ENCODE measurements around the gene REEP6.
"Not testable (repeated sequence)": the region's sequence is repeated elsewhere in the genome, so short reads cannot be mapped to it uniquely, and the experiment has no call there.

The REEP6 gene

GRCh38 chr19:1472231-1473084 lies 18.5 kb upstream of the REEP6 start:
- DNase-seq (ENCODE audit: low spot score), result no peak

- no peak for DNase-seq (ENCODE audit: low spot score)
These were observed 17.7 kb upstream of the REEP6 start for GRCh38 chr19:1473085-1473851.

- DNase-seq (ENCODE audit: low spot score), result no peak
These were observed 16.8 kb upstream of the REEP6 start for GRCh38 chr19:1474011-1474764.

GRCh38 chr19:1474765-1475351 lies 16.1 kb upstream of the REEP6 start:
- no peak for DNase-seq (ENCODE audit: low spot score)

- DNase-seq (ENCODE audit: low spot score), result no peak
These were observed 15.1 kb upstream of the REEP6 start for GRCh38 chr19:1475751-1476437.

- not testable (repeated sequence) for DNase-seq (ENCODE audit: low spot score)
These were observed 13.9 kb upstream of the REEP6 start for GRCh38 chr19:1477056-1477455.

GRCh38 chr19:1478934-1479707 lies 11.9 kb upstream of the REEP6 start, which contains the start of gene C19orf25:
Gene C19orf25, minus strand, starts transcription at chr19:1479215. Its CDS starts 312 bp downstream, at chr19:1478903.
- peak; percentile 96 for DNase-seq (ENCODE audit: low spot score)

- no peak for DNase-seq (ENCODE audit: low spot score)
These were observed 9.6 kb upstream of the REEP6 start for GRCh38 chr19:1481224-1481892.

GRCh38 chr19:1481893-1482360 lies 9.1 kb upstream of the REEP6 start:
- DNase-seq (ENCODE audit: low spot score), result no peak

GRCh38 chr19:1482361-1483130 lies 8.4 kb upstream of the REEP6 start:
- no peak for DNase-seq (ENCODE audit: low spot score)

GRCh38 chr19:1483131-1483978 lies 7.6 kb upstream of the REEP6 start:
- DNase-seq (ENCODE audit: low spot score), result no peak

- DNase-seq (ENCODE audit: low spot score), result no peak
These were observed 7.0 kb upstream of the REEP6 start for GRCh38 chr19:1483979-1484428.

- DNase-seq (ENCODE audit: low spot score), result no peak
These were observed 4.0 kb upstream of the REEP6 start for GRCh38 chr19:1486720-1487575.

GRCh38 chr19:1487576-1488281 lies 3.3 kb upstream of the REEP6 start:
- no peak for DNase-seq (ENCODE audit: low spot score)

- DNase-seq (ENCODE audit: low spot score), result no peak
These were observed 2.7 kb upstream of the REEP6 start for GRCh38 chr19:1488282-1488601.

GRCh38 chr19:1489463-1490310 lies 1.3 kb upstream of the REEP6 start:
- no peak for DNase-seq (ENCODE audit: low spot score)
